A673 (cell line): Measurements from ENCODE around the gene RPS18.

Experiments used
- CTCF ChIP-seq: fragments of 300-800, 200-600 bp; sonication (generic); conservative IDR thresholded peaks from 2 replicates; pipeline ENCODE4 v1.5.1; 2017; ENCODE audit warnings: low read depth, mild to moderate bottlenecking, antibody characterized with exemption, low read length, moderate library complexity, mixed read lengths
- EZH2 ChIP-seq: fragments of 200-600 bp; sonication (generic); IDR thresholded peaks from 2 replicates; pipeline ENCODE4 v1.6.1; 2017; ENCODE audit warnings: borderline replicate concordance, low read depth, mild to moderate bottlenecking, mixed read lengths, antibody characterized with exemption, low read length; ENCODE audit not compliant: poor library complexity, severe bottlenecking

- TF ChIP-seq CTCF, result no peak
- no peak for TF ChIP-seq EZH2
These were observed 40.7 kb downstream of the RPS18 start for GRCh38 chr6:33312361-33313104.
